NT2/D1 (cell line): ENCODE data around the gene KIAA0513.

ENCODE experiments used
- YY1 ChIP-seq: IDR thresholded peaks from 2 replicates; pipeline ENCODE4 v1.6.1; 2011; ENCODE audit not compliant: insufficient read length, insufficient read depth
- ZNF274 ChIP-seq: IDR thresholded peaks from 2 replicates; pipeline ENCODE4 v1.6.1; 2011; ENCODE audit warnings: mild to moderate bottlenecking, low read depth, low read length

DNA sequence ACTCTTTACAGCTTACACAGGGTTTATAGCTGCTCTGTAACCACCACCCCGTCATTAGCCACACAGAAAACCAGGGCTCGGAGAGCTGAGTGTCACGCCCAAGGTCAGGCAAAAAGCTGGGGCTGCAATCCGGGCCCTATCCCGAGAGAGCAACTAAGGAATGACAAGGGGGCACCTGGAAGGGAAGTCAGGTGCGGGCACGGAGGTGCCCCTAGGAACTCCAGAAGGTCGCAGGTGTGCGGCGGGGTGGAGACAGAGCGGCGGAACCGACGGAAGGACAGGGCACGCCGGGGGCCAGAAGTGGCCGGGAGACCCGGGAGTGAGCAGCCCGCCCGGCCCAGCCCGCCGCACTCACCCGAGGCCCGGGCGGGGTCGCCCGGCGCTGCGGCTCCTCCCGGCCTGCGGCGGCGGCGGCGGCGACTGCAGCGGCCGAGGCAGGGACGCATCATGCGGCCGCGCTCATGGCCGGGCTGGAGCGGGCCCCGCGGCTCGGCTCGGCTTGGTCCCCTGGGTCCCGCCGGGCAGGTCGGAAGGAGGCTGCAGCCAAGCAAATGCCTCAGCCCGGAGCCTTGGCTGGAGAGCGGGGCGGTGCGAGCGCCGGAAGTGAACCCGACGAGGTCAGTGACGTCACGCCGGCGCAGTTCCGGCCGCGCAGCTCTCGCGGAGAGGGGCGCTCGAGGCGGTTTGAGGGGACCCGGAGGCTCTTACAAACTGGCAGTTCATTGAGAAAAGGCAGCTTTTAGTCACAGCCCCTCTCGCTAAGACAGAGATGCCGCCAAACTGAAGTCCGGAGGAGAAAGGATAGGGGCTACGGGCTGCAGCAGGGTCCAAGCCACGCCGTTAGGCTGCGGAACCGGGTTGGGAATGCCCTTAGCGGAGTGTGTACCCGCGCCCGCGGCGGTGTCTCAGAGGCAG lies 16.4 kb upstream of the KIAA0513 start, which contains the start of gene ZDHHC7:
- TF ChIP-seq YY1 (no peak), ZNF274 (no peak)
